Upper lobe of left lung (tissue), 4 donors: ENCODE results near the gene FNBP1L.
"Not testable (repeated sequence)": the region's sequence is repeated elsewhere in the genome, so short reads cannot be mapped to it uniquely, and the experiment has no call there.

ENCODE experiments used
- POLR2A ChIP-seq, 4 donors: fragments of 450-650 bp; IDR thresholded peaks; one replicate each; pipeline ENCODE4 v1.5.1; 2016 to 2017; ENCODE audit warnings: antibody characterized with exemption in 4 of 4, mild to moderate bottlenecking in 2 of 4
- TF ChIP-seq, protein P1 (sequence below), 6 experiments: fragments of 450-650 bp in 4 of 6; fragments of 200-600 bp in 2 of 6; sonication (generic) in 2 of 6; IDR thresholded peaks; one replicate each; pipeline ENCODE4 v1.5.1; 2016 to 2019; ENCODE audit warnings: antibody characterized with exemption in 6 of 6

DNA sequence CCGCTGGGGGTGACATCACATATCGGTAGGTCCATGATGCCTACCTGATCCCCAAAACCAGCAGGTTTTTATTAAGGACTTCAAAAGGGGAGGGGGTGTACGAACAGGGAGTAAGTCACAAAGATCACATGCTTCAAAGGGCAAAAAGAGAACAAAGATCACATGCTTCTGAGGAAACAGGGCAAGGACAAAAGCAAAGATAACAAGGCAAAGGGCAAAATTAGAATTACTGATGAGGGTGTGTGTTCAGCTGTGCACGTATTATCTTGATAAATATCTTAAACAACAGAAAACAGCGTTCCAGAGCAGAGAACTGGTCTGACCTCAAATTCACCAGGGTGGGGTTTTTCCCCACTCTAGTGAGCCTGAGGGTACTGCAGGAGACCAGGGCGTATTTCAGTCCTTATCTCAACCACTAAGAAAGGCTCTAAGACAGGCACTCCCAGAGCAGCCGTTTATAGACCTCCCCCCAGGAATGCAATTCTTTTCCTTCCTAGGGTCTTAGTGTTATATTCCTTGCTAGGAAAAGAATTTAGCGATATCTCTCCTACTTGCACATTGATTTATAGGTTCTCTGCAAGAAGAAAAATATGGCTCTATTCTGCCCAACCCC lies 31.3 kb downstream of the FNBP1L start:
- TF ChIP-seq, protein P1, sequence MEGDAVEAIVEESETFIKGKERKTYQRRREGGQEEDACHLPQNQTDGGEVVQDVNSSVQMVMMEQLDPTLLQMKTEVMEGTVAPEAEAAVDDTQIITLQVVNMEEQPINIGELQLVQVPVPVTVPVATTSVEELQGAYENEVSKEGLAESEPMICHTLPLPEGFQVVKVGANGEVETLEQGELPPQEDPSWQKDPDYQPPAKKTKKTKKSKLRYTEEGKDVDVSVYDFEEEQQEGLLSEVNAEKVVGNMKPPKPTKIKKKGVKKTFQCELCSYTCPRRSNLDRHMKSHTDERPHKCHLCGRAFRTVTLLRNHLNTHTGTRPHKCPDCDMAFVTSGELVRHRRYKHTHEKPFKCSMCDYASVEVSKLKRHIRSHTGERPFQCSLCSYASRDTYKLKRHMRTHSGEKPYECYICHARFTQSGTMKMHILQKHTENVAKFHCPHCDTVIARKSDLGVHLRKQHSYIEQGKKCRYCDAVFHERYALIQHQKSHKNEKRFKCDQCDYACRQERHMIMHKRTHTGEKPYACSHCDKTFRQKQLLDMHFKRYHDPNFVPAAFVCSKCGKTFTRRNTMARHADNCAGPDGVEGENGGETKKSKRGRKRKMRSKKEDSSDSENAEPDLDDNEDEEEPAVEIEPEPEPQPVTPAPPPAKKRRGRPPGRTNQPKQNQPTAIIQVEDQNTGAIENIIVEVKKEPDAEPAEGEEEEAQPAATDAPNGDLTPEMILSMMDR (IDR thresholded peaks at IDR 0.05), result not testable (repeated sequence)
- TF ChIP-seq POLR2A (IDR thresholded peaks at IDR 0.05), result not testable (repeated sequence)
